ENCODE measurements around the gene APC2. TPM values are rescaled to one million over a fixed set of nuclear protein-coding genes. Genes with fewer than 3 reads are reported as not detected.

The APC2 gene
- total and polyA plus RNA-seq, 4 donors: under 0.01 to 0.06 (median 0.03) TPM

DNA sequence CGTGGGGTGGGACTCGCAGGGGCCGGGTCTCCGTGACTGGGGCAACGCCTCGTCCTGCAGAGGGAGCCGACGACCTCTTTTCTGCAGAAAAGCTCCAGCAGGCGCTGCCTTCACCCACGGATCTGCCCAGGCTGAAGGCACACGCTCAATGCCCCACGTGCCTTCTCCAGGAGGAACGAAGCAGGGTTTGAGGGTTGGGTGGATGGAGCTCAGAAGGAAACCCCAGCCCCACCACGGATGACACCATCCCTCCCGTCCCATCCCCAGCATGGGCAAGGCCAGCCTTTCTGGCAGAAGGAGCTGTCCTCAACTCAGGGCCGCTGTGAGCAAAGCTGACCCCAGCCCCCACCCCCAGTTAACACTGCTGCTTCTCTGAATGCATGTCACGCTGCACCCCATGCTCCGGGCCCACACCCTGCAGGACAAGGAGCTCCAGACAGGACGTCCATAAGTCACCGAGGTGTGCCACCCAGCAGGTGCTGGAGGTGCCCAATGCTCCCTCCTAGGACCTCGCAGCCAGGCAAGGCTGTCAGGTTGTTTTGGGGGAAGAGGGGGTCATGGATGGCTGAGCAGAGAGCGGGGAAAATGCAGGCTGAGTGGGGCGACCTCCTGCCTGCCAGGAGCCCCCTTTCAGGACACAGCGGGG is 21.7 kb downstream of the APC2 start:
- Histone ChIP-seq H3K36me3 (ENCODE audit: control insufficient read depth in 4 of 4, insufficient read depth in 3 of 4, low read depth in 1 of 4, low read length in 3 of 4) (peaks cover 0 to 6% (median 0%) of the 10 kb centered on the region in 4 donors), H3K9ac (ENCODE audit: low read depth in 1 of 2, low read length in 2 of 2) (no peak overlapping the region), H3K4me3 (ENCODE audit: low read depth in 1 of 3, low read length in 3 of 3) (no peak overlapping the region), H3K9me3 (ENCODE audit: control insufficient read depth in 4 of 4, low read length in 3 of 4) (no peaks in the 10 kb centered on the region), H3K4me1 (ENCODE audit: control insufficient read depth in 4 of 4, insufficient read depth in 4 of 4, low read length in 3 of 4) (peaks cover 30 to 61% (median 40%) of the 10 kb centered on the region in 4 donors), H3K27ac (ENCODE audit: low read depth in 1 of 2, low read length in 2 of 2) (no peak overlapping the region), H3K27me3 (ENCODE audit: control insufficient read depth in 4 of 4, insufficient read depth in 4 of 4, low read length in 3 of 4) (peaks cover 0 to 7% (median 7%) of the 10 kb centered on the region in 4 donors)
- TF ChIP-seq SP1 (IDR thresholded peaks at IDR 0.05) (no peak), FOXA1 (IDR thresholded peaks at IDR 0.05) (no peak), RXRA (IDR thresholded peaks at IDR 0.05) (no peak), HNF4A (conservative IDR thresholded peaks at IDR 0.05) (no peak), FOXA2 (IDR thresholded peaks at IDR 0.05) (no peak), YY1 (IDR thresholded peaks at IDR 0.05) (no peak)
- TF ChIP-seq, protein P1, sequence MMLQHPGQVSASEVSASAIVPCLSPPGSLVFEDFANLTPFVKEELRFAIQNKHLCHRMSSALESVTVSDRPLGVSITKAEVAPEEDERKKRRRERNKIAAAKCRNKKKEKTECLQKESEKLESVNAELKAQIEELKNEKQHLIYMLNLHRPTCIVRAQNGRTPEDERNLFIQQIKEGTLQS (IDR thresholded peaks at IDR 0.05): no peak
- DNase-seq (ENCODE audit: low spot score): no peak
- 29% methylated on average over 24 of the region's 24 CpGs for WGBS

DNA sequence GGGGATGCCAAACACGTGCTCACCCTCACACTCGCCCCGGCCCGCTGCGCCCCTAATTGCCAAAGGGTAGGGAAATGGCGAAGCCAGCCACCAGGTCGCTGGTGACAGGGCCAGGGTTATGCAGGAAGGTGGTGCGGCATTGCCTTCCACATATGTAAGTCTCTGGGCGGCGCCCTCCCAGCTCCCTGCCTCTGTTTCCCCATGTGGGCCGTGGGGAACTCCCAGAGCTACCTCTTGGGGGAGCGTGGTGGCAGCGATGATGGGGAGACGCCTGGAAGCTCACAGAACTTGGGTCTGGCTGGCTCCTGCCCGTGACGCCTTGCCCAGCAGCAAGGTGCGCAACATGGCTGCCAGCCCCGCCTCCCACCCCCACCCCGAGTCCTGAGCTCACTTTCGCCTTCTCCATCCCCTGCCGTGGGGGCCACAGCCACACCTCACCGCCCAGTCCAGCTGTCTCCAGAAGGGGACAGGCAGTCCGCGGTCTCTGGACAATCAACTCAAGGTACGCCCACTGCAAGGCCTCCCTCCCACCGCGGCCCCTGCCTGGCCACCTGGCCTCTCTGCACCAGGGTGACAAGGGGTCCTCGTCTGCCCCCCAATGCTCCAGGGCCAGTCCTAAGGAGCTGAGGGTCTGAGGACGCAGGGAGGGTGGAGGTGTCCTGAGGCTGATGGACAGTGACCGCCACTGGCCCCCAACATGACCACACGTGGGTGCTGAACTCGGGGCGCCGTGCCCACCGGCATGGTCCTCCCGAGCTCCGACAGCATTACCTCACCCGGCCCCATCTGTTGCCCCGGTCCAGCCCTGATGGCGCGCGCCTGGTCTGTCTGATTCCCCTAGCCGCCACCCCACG is 22.5 kb downstream of the APC2 start:
- Histone ChIP-seq H3K4me3 (ENCODE audit: low read depth in 1 of 3, low read length in 3 of 3) (no peak overlapping the region), H3K4me1 (ENCODE audit: control insufficient read depth in 4 of 4, insufficient read depth in 4 of 4, low read length in 3 of 4) (peaks cover 32 to 55% (median 38%) of the 10 kb centered on the region in 4 donors), H3K27me3 (ENCODE audit: control insufficient read depth in 4 of 4, insufficient read depth in 4 of 4, low read length in 3 of 4) (peaks cover 0 to 7% (median 7%) of the 10 kb centered on the region in 4 donors), H3K9me3 (ENCODE audit: control insufficient read depth in 4 of 4, low read length in 3 of 4) (no peaks in the 10 kb centered on the region), H3K27ac (ENCODE audit: low read depth in 1 of 2, low read length in 2 of 2) (no peak overlapping the region), H3K36me3 (ENCODE audit: control insufficient read depth in 4 of 4, insufficient read depth in 3 of 4, low read depth in 1 of 4, low read length in 3 of 4) (peaks cover 0 to 6% (median 0%) of the 10 kb centered on the region in 4 donors), H3K9ac (ENCODE audit: low read depth in 1 of 2, low read length in 2 of 2) (no peak overlapping the region)
- TF ChIP-seq YY1 (IDR thresholded peaks at IDR 0.05): no peak
- DNase-seq (ENCODE audit: low spot score): no peak
- WGBS: 52% methylated on average over 44 of the region's 44 CpGs

DNA sequence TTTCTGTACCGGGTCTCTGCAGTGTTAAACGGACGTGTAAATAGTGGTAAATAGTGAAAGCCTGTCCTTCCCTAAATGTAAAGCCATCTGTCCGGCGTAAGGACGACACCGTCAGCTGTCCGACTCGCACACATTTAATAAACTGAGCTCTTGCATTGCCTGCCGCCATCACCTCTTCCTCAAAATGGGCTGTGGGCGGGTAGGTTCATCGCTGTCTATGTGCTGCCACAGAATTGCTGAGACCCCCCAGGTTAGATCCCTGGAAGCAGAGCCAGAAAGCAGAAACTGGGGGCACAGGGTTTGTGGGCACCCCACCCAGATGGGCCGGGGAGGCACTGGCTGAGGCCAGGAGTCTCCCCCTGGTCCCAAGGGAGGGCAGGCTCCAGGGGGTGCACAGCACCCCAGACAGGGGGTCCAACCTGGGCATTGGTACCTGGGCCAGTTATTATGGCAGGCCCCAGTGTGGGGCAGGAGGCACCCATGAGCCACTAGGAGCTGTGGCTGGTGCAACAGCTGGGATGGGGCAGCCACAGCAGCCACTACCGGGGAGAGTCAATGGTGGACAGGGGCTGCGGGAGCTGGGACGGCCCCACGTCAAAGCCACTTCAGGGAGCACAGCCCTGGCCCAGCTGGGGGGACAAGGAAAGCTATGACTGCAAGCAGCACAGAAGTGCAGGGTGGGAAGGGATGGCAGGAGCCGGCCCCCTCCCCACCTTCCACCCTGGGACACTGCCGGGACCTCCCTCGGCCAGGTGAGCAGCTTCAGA is 23.3 kb downstream of the APC2 start:
- TF ChIP-seq SP1 (IDR thresholded peaks at IDR 0.05): no peak
- TF ChIP-seq JUND (IDR thresholded peaks at IDR 0.05): no peak
- no peak for TF ChIP-seq NR2F2 (IDR thresholded peaks at IDR 0.05)
- TF ChIP-seq FOXA2 (IDR thresholded peaks at IDR 0.05): no peak
- TF ChIP-seq, protein P2, sequence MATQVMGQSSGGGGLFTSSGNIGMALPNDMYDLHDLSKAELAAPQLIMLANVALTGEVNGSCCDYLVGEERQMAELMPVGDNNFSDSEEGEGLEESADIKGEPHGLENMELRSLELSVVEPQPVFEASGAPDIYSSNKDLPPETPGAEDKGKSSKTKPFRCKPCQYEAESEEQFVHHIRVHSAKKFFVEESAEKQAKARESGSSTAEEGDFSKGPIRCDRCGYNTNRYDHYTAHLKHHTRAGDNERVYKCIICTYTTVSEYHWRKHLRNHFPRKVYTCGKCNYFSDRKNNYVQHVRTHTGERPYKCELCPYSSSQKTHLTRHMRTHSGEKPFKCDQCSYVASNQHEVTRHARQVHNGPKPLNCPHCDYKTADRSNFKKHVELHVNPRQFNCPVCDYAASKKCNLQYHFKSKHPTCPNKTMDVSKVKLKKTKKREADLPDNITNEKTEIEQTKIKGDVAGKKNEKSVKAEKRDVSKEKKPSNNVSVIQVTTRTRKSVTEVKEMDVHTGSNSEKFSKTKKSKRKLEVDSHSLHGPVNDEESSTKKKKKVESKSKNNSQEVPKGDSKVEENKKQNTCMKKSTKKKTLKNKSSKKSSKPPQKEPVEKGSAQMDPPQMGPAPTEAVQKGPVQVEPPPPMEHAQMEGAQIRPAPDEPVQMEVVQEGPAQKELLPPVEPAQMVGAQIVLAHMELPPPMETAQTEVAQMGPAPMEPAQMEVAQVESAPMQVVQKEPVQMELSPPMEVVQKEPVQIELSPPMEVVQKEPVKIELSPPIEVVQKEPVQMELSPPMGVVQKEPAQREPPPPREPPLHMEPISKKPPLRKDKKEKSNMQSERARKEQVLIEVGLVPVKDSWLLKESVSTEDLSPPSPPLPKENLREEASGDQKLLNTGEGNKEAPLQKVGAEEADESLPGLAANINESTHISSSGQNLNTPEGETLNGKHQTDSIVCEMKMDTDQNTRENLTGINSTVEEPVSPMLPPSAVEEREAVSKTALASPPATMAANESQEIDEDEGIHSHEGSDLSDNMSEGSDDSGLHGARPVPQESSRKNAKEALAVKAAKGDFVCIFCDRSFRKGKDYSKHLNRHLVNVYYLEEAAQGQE (IDR thresholded peaks at IDR 0.05): no peak
- TF ChIP-seq, protein P3, sequence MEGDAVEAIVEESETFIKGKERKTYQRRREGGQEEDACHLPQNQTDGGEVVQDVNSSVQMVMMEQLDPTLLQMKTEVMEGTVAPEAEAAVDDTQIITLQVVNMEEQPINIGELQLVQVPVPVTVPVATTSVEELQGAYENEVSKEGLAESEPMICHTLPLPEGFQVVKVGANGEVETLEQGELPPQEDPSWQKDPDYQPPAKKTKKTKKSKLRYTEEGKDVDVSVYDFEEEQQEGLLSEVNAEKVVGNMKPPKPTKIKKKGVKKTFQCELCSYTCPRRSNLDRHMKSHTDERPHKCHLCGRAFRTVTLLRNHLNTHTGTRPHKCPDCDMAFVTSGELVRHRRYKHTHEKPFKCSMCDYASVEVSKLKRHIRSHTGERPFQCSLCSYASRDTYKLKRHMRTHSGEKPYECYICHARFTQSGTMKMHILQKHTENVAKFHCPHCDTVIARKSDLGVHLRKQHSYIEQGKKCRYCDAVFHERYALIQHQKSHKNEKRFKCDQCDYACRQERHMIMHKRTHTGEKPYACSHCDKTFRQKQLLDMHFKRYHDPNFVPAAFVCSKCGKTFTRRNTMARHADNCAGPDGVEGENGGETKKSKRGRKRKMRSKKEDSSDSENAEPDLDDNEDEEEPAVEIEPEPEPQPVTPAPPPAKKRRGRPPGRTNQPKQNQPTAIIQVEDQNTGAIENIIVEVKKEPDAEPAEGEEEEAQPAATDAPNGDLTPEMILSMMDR (IDR thresholded peaks at IDR 0.05; ENCODE audit: low read depth, low read length, missing input control): no peak
- no peak for TF ChIP-seq RXRA (IDR thresholded peaks at IDR 0.05)
- H3K36me3 ChIP-seq (ENCODE audit: control insufficient read depth in 4 of 4, insufficient read depth in 3 of 4, low read depth in 1 of 4, low read length in 3 of 4): peaks cover 0 to 6% (median 0%) of the 10 kb centered on the region in 4 donors
- 75% methylated on average over 20 of the region's 20 CpGs for WGBS
- H3K4me3 ChIP-seq (ENCODE audit: low read depth in 1 of 3, low read length in 3 of 3): no peak overlapping the region
- peaks cover 28 to 53% (median 34%) of the 10 kb centered on the region in 4 donors for H3K4me1 ChIP-seq (ENCODE audit: control insufficient read depth in 4 of 4, insufficient read depth in 4 of 4, low read length in 3 of 4)
- no peak overlapping the region for H3K9ac ChIP-seq (ENCODE audit: low read depth in 1 of 2, low read length in 2 of 2)
- no peak for DNase-seq (ENCODE audit: low spot score)
- H3K9me3 ChIP-seq (ENCODE audit: control insufficient read depth in 4 of 4, low read length in 3 of 4): no peaks in the 10 kb centered on the region
- H3K27me3 ChIP-seq (ENCODE audit: control insufficient read depth in 4 of 4, insufficient read depth in 4 of 4, low read length in 3 of 4): peaks cover 0 to 7% (median 5%) of the 10 kb centered on the region in 4 donors
- H3K27ac ChIP-seq (ENCODE audit: low read depth in 1 of 2, low read length in 2 of 2): no peak overlapping the region
